Measurements from ENCODE around the gene EPS15. TPM values are rescaled to one million over a fixed set of nuclear protein-coding genes. Genes with fewer than 3 reads are reported as not detected.

The EPS15 gene
- total and polyA plus RNA-seq, 2 of the 8 experiments (the other 6 are each of a cell fraction or from before 2014, with no cell fraction given), result 15.9 to 57.2 TPM

DNA sequence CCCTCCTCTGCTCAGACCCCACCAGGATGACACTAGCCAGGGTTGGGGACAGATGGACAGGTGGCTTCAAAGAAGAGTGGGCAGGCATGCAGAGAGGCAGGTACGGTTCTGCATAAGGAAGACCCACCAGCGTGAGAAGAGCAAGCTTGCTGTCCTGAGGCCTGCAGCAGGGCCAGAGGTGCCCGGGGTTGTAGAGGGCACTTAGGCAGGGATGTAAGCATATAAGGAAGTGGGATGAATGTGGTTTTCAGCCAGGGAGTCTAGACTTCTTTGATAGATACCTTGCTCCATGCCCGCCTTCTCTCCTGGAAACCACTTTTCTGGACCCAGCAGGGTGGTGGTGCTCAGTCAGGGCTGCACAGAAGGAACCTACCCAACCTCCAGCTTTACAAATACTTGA, 190.1 kb downstream of the EPS15 start (continued):
- TF ChIP-seq TAF1 (IDR thresholded peaks at IDR 0.05; ENCODE audit: low read depth, low read length) (no peak), RAD21 (IDR thresholded peaks at IDR 0.05 in 1 of 2, conservative IDR thresholded peaks at IDR 0.05 in 1 of 2; ENCODE audit: low read depth in 2 of 2, low read length in 2 of 2) (no peak), HDAC6 (IDR thresholded peaks at IDR 0.05; ENCODE audit: low read depth, low read length) (no peak), SRF (IDR thresholded peaks at IDR 0.05; ENCODE audit: low read depth, low read length) (no peak), POLR2AphosphoS5 (IDR thresholded peaks at IDR 0.05; ENCODE audit: low read depth, low read length) (no peak), RXRA (IDR thresholded peaks at IDR 0.05; ENCODE audit: insufficient read depth, low read depth, low read length) (no peak), CHD1 (IDR thresholded peaks at IDR 0.05; ENCODE audit: low read depth, low read length) (no peak), POLR2A (IDR thresholded peaks at IDR 0.05; ENCODE audit: control extremely low read depth in 1 of 2, low read depth in 2 of 2, low read length in 2 of 2) (no peak), TAF7 (optimal IDR thresholded peaks at IDR 0.05; ENCODE audit: borderline replicate concordance, low read depth, low read length) (no peak)

All from H1 (cell line).